Lung (tissue), 12 donors: ENCODE measurements around the gene PEX11B. TPM values are rescaled to one million over a fixed set of nuclear protein-coding genes. Genes with fewer than 3 reads are reported as not detected.

Experiments
- ATAC-seq: fragments of 200-7000 bp; cut with Tn5 transposase; one replicate; pipeline ENCODE4 v1.9.1; 2020; ENCODE audit warnings: moderate number of reproducible peaks; ENCODE audit not compliant: insufficient read depth, low FRiP score
- DNase-seq, 3 donors: peaks; one replicate each; pipeline ENCODE4 v3.0.0-alpha.2; 2013 to 2017
- H3K27ac ChIP-seq, 2 donors: one replicate each; pipeline ENCODE4 v1.5.1; 2013; ENCODE audit warnings: mild to moderate bottlenecking in 2 of 2, moderate library complexity in 2 of 2, control low read depth in 1 of 2, inconsistent platforms in 1 of 2, low read depth in 1 of 2, low read length in 1 of 2
- H3K27me3 ChIP-seq, 3 donors: one replicate each; pipeline ENCODE4 v1.5.1; 2013; ENCODE audit warnings: low read length in 2 of 3; ENCODE audit not compliant: control insufficient read depth in 3 of 3, insufficient read depth in 3 of 3
- H3K36me3 ChIP-seq, 4 donors: one replicate each; pipeline ENCODE4 v1.5.1; 2013; ENCODE audit warnings: low read length in 4 of 4, mild to moderate bottlenecking in 1 of 4, moderate library complexity in 1 of 4; ENCODE audit not compliant: control insufficient read depth in 4 of 4, insufficient read depth in 4 of 4
- H3K4me1 ChIP-seq, 5 donors: one replicate each; pipeline ENCODE4 v1.5.1; 2013; ENCODE audit warnings: low read length in 5 of 5, mild to moderate bottlenecking in 2 of 5, moderate library complexity in 1 of 5; ENCODE audit not compliant: control insufficient read depth in 5 of 5, insufficient read depth in 5 of 5
- H3K4me3 ChIP-seq: one replicate; pipeline ENCODE4 v1.5.1; 2013; ENCODE audit warnings: mild to moderate bottlenecking, control low read depth, moderate library complexity
- H3K9ac ChIP-seq, 2 donors: one replicate each; pipeline ENCODE4 v1.5.1; 2013; ENCODE audit warnings: low read length in 2 of 2, control low read depth in 1 of 2; ENCODE audit not compliant: insufficient read depth in 1 of 2
- H3K9me3 ChIP-seq, 4 donors: one replicate each; pipeline ENCODE4 v1.5.1; 2013; ENCODE audit warnings: low read length in 3 of 4, mild to moderate bottlenecking in 1 of 4, moderate library complexity in 1 of 4; ENCODE audit not compliant: control insufficient read depth in 4 of 4, insufficient read depth in 3 of 4
- CTCF ChIP-seq: IDR thresholded peaks from 2 replicates; pipeline ENCODE4 v1.5.1; 2012; ENCODE audit warnings: mild to moderate bottlenecking; ENCODE audit errors: control extremely low read depth, extremely low read depth
- WGBS, 2 donors: extraction: QIAGEN DNeasy Blood & Tissue Kit; methylation state at CpG; one replicate each; pipeline ENCODE4 v1.1.7; 2013; 5-methylcytosine and 5-hydroxymethylcytosine counted together
- polyA plus RNA-seq, 2 donors: library from polyadenylated mRNA; stranded (reverse); fragments of 200-250 nt; gene quantifications; one replicate each; pipeline ENCODE4 v1.2.1, GENCODE V29; 2013
- total RNA-seq, 2 donors: library from RNA; depleted of rRNA in 1 of 2; stranded (reverse); fragments of >200 nt in 1 of 2; gene quantifications; one replicate each; pipeline ENCODE4 v1.2.1, GENCODE V29; 2014 to 2021
- donor health status: control.
- donor health status: control.
- donor health status: Bipolar disorder and iron deficiency.
- donor health status: healthy.
- donor health status: DM: yes; HTN: yes; CAD: no.

The PEX11B gene
- total and polyA plus RNA-seq, 4 donors, result 24.6 to 29.6 (median 26.8) TPM

- ATAC-seq (no peak), DNase-seq (no peak)
- H3K4me1 ChIP-seq, result peaks cover 3 to 50% (median 15%) of the 10 kb centered on the region in 5 donors
- H3K27ac ChIP-seq, result peak overlapping the region in 1 of 2 donors; percentile 98
- peak overlapping the region; percentile 17 to 96 for H3K9ac ChIP-seq
- no peak for TF ChIP-seq CTCF
- H3K9me3 ChIP-seq, result no peaks in the 10 kb centered on the region
- peaks cover 0 to 9% (median 0%) of the 10 kb centered on the region in 3 donors for H3K27me3 ChIP-seq
- H3K4me3 ChIP-seq, result no peak overlapping the region
- peaks cover 0 to 8% (median 3%) of the 10 kb centered on the region in 4 donors for H3K36me3 ChIP-seq
These were observed 37.8 kb upstream of the PEX11B start for GRCh38 chr1:145956361-145956760.

GRCh38 chr1:145955436-145955835 lies 36.9 kb upstream of the PEX11B start:
- H3K9me3 ChIP-seq, result no peaks in the 10 kb centered on the region
- 44% methylated on average over 2 of the region's 2 CpGs for WGBS, 2 donors
- H3K36me3 ChIP-seq, result peaks cover 0 to 10% (median 4%) of the 10 kb centered on the region in 4 donors
- peaks cover 0 to 8% (median 0%) of the 10 kb centered on the region in 3 donors for H3K27me3 ChIP-seq
- peak overlapping the region in 1 of 2 donors; percentile 67 for H3K9ac ChIP-seq
- ATAC-seq (no peak), DNase-seq (peak in 1 of 3 donors; percentile 29)
- no peak overlapping the region for H3K4me3 ChIP-seq
- TF ChIP-seq CTCF, result no peak
- H3K4me1 ChIP-seq, result peaks cover 0 to 43% (median 15%) of the 10 kb centered on the region in 5 donors
- H3K27ac ChIP-seq, result peak overlapping the region in 1 of 2 donors; percentile 76

GRCh38 chr1:145953861-145954260 lies 35.3 kb upstream of the PEX11B start:
- WGBS, 2 donors, result 86 to 92% methylated on average over 6 of the region's 6 CpGs
- no peak for TF ChIP-seq CTCF
- H3K27ac ChIP-seq, result no peak overlapping the region
- no peak overlapping the region for H3K9ac ChIP-seq
- peaks cover 0 to 12% (median 4%) of the 10 kb centered on the region in 4 donors for H3K36me3 ChIP-seq
- ATAC-seq (no peak), DNase-seq (no peak)
- no peak overlapping the region for H3K4me3 ChIP-seq
- no peaks in the 10 kb centered on the region for H3K9me3 ChIP-seq
- peaks cover 0 to 36% (median 12%) of the 10 kb centered on the region in 5 donors for H3K4me1 ChIP-seq
- peaks cover 0 to 8% (median 0%) of the 10 kb centered on the region in 3 donors for H3K27me3 ChIP-seq

- H3K9ac ChIP-seq, result no peak overlapping the region
- no peak for TF ChIP-seq CTCF
- H3K4me3 ChIP-seq, result no peak overlapping the region
- no peak overlapping the region for H3K27ac ChIP-seq
- no peaks in the 10 kb centered on the region for H3K9me3 ChIP-seq
- WGBS, 2 donors, result 95 to 98% methylated on average over 3 of the region's 3 CpGs
- ATAC-seq (no peak), DNase-seq (no peak)
- peaks cover 0 to 28% (median 12%) of the 10 kb centered on the region in 5 donors for H3K4me1 ChIP-seq
- H3K27me3 ChIP-seq, result peaks cover 0 to 8% (median 0%) of the 10 kb centered on the region in 3 donors
- peaks cover 0 to 12% (median 4%) of the 10 kb centered on the region in 4 donors for H3K36me3 ChIP-seq
These were observed 34.4 kb upstream of the PEX11B start for GRCh38 chr1:145952903-145953302.
